Right kidney (tissue), 1 donor: Measurements from ENCODE around the gene SPOCD1.

ENCODE experiments used
- DNase-seq: peaks from one replicate; pipeline ENCODE4 v3.0.0-alpha.2; 2016

SPOCD1 gene

GRCh38 chr1:31787261-31787660 lies 28.6 kb downstream of the SPOCD1 start:
- DNase-seq: no peak

- no peak for DNase-seq
These were observed 29.3 kb downstream of the SPOCD1 start for GRCh38 chr1:31786366-31787060.

GRCh38 chr1:31785947-31786290 lies 29.9 kb downstream of the SPOCD1 start:
- no peak for DNase-seq

GRCh38 chr1:31785020-31785946 lies 30.5 kb downstream of the SPOCD1 start:
- DNase-seq: no peak

- no peak for DNase-seq
These were observed 31.3 kb downstream of the SPOCD1 start for GRCh38 chr1:31784356-31785019.

- DNase-seq: no peak
These were observed 32.0 kb downstream of the SPOCD1 start for GRCh38 chr1:31783846-31784245.

GRCh38 chr1:31782421-31783410 lies 33.1 kb downstream of the SPOCD1 start:
- DNase-seq: peak; percentile 29

GRCh38 chr1:31781756-31782371 lies 34.0 kb downstream of the SPOCD1 start:
- no peak for DNase-seq

- DNase-seq: no peak
These were observed 34.6 kb downstream of the SPOCD1 start for GRCh38 chr1:31781138-31781755.

- no peak for DNase-seq
These were observed 35.2 kb downstream of the SPOCD1 start for GRCh38 chr1:31780632-31781031.

GRCh38 chr1:31779687-31780086 lies 36.1 kb downstream of the SPOCD1 start:
- DNase-seq: no peak

- DNase-seq: no peak
These were observed 36.9 kb downstream of the SPOCD1 start for GRCh38 chr1:31778763-31779488.

GRCh38 chr1:31776516-31776915 lies 39.3 kb downstream of the SPOCD1 start:
- DNase-seq: no peak

GRCh38 chr1:31776032-31776431 lies 39.8 kb downstream of the SPOCD1 start:
- no peak for DNase-seq

- no peak for DNase-seq
These were observed 40.4 kb downstream of the SPOCD1 start for GRCh38 chr1:31775210-31775999.

- no peak for DNase-seq
These were observed 41.3 kb downstream of the SPOCD1 start for GRCh38 chr1:31774495-31774894.

- no peak for DNase-seq
These were observed 42.0 kb downstream of the SPOCD1 start for GRCh38 chr1:31773861-31774260.

- no peak for DNase-seq
These were observed 43.1 kb downstream of the SPOCD1 start for GRCh38 chr1:31772669-31773248.
